HG03571 (cell line): ENCODE results near the gene PPP1R9A.

Experiments
- ATAC-seq: cut with Tn5 transposase; IDR thresholded peaks from one replicate; pipeline ENCODE4 v1.9.1; 2021; ENCODE audit not compliant: unreplicated experiment

Gene PPP1R9A

GRCh38 chr7:95092324-95092723, 184.9 kb downstream of the PPP1R9A start:
- no peak for ATAC-seq

- ATAC-seq, result no peak
Observed at GRCh38 chr7:95095259-95095965, 188.0 kb downstream of the PPP1R9A start.

GRCh38 chr7:95095966-95096540, 188.7 kb downstream of the PPP1R9A start:
- ATAC-seq, result no peak

GRCh38 chr7:95097291-95097690, 189.9 kb downstream of the PPP1R9A start:
- no peak for ATAC-seq

GRCh38 chr7:95097851-95098250, 190.5 kb downstream of the PPP1R9A start:
- no peak for ATAC-seq

- no peak for ATAC-seq
Observed at GRCh38 chr7:95099106-95099505, 191.7 kb downstream of the PPP1R9A start.

GRCh38 chr7:95101422-95101821, 194.0 kb downstream of the PPP1R9A start:
- no peak for ATAC-seq

- ATAC-seq, result no peak
Observed at GRCh38 chr7:95102662-95103061, 195.3 kb downstream of the PPP1R9A start.

GRCh38 chr7:95104739-95105138, 197.3 kb downstream of the PPP1R9A start:
- no peak for ATAC-seq

GRCh38 chr7:95105627-95106026, 198.2 kb downstream of the PPP1R9A start:
- ATAC-seq, result no peak

- no peak for ATAC-seq
Observed at GRCh38 chr7:95106401-95106800, 199.0 kb downstream of the PPP1R9A start.

- no peak for ATAC-seq
Observed at GRCh38 chr7:95110707-95111106, 203.3 kb downstream of the PPP1R9A start.

GRCh38 chr7:95113590-95113989, 206.2 kb downstream of the PPP1R9A start:
- no peak for ATAC-seq

GRCh38 chr7:95126053-95126709, 218.8 kb downstream of the PPP1R9A start:
- ATAC-seq, result no peak

- no peak for ATAC-seq
Observed at GRCh38 chr7:95132500-95132899, 225.1 kb downstream of the PPP1R9A start.

- ATAC-seq, result no peak
Observed at GRCh38 chr7:95139922-95140321, 232.5 kb downstream of the PPP1R9A start.

- ATAC-seq, result no peak
Observed at GRCh38 chr7:95141755-95142154, 234.4 kb downstream of the PPP1R9A start.

- ATAC-seq, result no peak
Observed at GRCh38 chr7:95144256-95144655, 236.9 kb downstream of the PPP1R9A start.

- no peak for ATAC-seq
Observed at GRCh38 chr7:95155965-95156364, 248.6 kb downstream of the PPP1R9A start.

- no peak for ATAC-seq
Observed at GRCh38 chr7:95157381-95157780, 250.0 kb downstream of the PPP1R9A start.

GRCh38 chr7:95169678-95170077, 262.3 kb downstream of the PPP1R9A start:
- no peak for ATAC-seq

GRCh38 chr7:95172420-95172819, 265.0 kb downstream of the PPP1R9A start:
- no peak for ATAC-seq
